GM23338 (cell line): ENCODE results near the gene SLC24A5.

Experiments used
- CREB1 ChIP-seq: fragments of 250-450 bp; sonication (Bioruptor Pico); IDR thresholded peaks from 2 replicates; pipeline ENCODE4 v1.5.0; 2020; ENCODE audit warnings: low read depth, mild to moderate bottlenecking, moderate library complexity
- EZH2 ChIP-seq: fragments of 200-600 bp; sonication (generic); IDR thresholded peaks from one replicate; pipeline ENCODE4 v1.8.0; 2017; ENCODE audit warnings: antibody characterized with exemption, mild to moderate bottlenecking, low read depth; ENCODE audit not compliant: unreplicated experiment
- EZH2phosphoT487 ChIP-seq: fragments of 200-600 bp; sonication (generic); IDR thresholded peaks from one replicate; pipeline ENCODE4 v1.8.1; 2018; ENCODE audit warnings: antibody characterized with exemption; ENCODE audit not compliant: unreplicated experiment
- JUNB ChIP-seq: IDR thresholded peaks from one replicate; pipeline ENCODE4 v1.6.1; 2016; ENCODE audit warnings: antibody characterized with exemption; ENCODE audit not compliant: unreplicated experiment
- NANOG ChIP-seq: IDR thresholded peaks from 2 replicates; pipeline ENCODE4 v1.6.1; 2016; ENCODE audit warnings: antibody characterized with exemption, borderline replicate concordance
- POLR2AphosphoS5 ChIP-seq: IDR thresholded peaks from 2 replicates; pipeline ENCODE4 v1.6.1; 2016; ENCODE audit warnings: antibody characterized with exemption, low read depth
- ZNF331 ChIP-seq: fragments of 250-450 bp; sonication (Bioruptor Pico); IDR thresholded peaks from 2 replicates; pipeline ENCODE4 v1.5.0; 2020; ENCODE audit warnings: low read depth, mild to moderate bottlenecking, moderate library complexity
- TF ChIP-seq, protein P1 (sequence below), 2 experiments: fragments of 200-600 bp in 1 of 2; sonication (generic) in 1 of 2; conservative IDR thresholded peaks; 2 replicates each; pipeline versions ENCODE4 v1.5.1 to v1.6.1; 2016 to 2017; ENCODE audit warnings: antibody characterized with exemption in 2 of 2, low read depth in 2 of 2, mild to moderate bottlenecking in 2 of 2, moderate library complexity in 1 of 2
- TF ChIP-seq, protein P2 (sequence below): IDR thresholded peaks from one replicate; pipeline ENCODE4 v1.6.1; 2018; ENCODE audit warnings: antibody characterized with exemption; ENCODE audit not compliant: unreplicated experiment
- TF ChIP-seq, protein P3 (sequence below): IDR thresholded peaks from 2 replicates; pipeline ENCODE4 v1.6.1; 2016; ENCODE audit warnings: antibody characterized with exemption

DNA sequence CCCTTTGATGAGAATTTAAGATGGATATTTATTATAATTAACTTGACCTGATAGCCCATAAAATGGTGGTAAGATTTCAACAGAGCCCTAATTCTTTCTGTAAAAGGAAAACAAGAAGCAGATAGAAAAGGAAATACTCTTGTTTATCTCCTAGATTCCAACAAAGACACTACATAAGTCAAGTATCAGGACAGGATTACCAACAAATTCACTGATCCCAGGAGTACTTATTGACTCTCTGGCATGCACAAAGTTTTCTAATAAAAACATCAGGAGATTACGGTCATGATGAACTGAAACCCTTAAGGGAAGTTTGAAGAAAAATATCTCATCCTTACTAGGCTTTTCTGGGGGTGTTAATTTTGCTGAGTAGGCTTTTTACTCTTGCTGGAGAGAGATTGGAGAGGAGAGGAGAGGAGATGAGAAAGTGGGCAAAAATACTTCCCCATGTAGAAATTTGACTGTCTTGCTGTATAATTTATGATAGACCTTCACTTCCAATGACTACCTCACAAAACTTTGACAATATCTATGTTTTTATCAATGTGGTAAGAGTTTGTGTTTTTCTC, 43.1 kb upstream of the SLC24A5 start:
- TF ChIP-seq, protein P1, sequence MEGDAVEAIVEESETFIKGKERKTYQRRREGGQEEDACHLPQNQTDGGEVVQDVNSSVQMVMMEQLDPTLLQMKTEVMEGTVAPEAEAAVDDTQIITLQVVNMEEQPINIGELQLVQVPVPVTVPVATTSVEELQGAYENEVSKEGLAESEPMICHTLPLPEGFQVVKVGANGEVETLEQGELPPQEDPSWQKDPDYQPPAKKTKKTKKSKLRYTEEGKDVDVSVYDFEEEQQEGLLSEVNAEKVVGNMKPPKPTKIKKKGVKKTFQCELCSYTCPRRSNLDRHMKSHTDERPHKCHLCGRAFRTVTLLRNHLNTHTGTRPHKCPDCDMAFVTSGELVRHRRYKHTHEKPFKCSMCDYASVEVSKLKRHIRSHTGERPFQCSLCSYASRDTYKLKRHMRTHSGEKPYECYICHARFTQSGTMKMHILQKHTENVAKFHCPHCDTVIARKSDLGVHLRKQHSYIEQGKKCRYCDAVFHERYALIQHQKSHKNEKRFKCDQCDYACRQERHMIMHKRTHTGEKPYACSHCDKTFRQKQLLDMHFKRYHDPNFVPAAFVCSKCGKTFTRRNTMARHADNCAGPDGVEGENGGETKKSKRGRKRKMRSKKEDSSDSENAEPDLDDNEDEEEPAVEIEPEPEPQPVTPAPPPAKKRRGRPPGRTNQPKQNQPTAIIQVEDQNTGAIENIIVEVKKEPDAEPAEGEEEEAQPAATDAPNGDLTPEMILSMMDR (conservative IDR thresholded peaks at IDR 0.05; ENCODE audit: low read depth in 2 of 2): no peak
- TF ChIP-seq CREB1 (no peak), POLR2AphosphoS5 (no peak), EZH2phosphoT487 (no peak), EZH2 (no peak), JUNB (no peak), NANOG (no peak), ZNF331 (CRISPR knock-in tag) (no peak)
- TF ChIP-seq, protein P2, sequence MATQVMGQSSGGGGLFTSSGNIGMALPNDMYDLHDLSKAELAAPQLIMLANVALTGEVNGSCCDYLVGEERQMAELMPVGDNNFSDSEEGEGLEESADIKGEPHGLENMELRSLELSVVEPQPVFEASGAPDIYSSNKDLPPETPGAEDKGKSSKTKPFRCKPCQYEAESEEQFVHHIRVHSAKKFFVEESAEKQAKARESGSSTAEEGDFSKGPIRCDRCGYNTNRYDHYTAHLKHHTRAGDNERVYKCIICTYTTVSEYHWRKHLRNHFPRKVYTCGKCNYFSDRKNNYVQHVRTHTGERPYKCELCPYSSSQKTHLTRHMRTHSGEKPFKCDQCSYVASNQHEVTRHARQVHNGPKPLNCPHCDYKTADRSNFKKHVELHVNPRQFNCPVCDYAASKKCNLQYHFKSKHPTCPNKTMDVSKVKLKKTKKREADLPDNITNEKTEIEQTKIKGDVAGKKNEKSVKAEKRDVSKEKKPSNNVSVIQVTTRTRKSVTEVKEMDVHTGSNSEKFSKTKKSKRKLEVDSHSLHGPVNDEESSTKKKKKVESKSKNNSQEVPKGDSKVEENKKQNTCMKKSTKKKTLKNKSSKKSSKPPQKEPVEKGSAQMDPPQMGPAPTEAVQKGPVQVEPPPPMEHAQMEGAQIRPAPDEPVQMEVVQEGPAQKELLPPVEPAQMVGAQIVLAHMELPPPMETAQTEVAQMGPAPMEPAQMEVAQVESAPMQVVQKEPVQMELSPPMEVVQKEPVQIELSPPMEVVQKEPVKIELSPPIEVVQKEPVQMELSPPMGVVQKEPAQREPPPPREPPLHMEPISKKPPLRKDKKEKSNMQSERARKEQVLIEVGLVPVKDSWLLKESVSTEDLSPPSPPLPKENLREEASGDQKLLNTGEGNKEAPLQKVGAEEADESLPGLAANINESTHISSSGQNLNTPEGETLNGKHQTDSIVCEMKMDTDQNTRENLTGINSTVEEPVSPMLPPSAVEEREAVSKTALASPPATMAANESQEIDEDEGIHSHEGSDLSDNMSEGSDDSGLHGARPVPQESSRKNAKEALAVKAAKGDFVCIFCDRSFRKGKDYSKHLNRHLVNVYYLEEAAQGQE: no peak
- TF ChIP-seq, protein P3, sequence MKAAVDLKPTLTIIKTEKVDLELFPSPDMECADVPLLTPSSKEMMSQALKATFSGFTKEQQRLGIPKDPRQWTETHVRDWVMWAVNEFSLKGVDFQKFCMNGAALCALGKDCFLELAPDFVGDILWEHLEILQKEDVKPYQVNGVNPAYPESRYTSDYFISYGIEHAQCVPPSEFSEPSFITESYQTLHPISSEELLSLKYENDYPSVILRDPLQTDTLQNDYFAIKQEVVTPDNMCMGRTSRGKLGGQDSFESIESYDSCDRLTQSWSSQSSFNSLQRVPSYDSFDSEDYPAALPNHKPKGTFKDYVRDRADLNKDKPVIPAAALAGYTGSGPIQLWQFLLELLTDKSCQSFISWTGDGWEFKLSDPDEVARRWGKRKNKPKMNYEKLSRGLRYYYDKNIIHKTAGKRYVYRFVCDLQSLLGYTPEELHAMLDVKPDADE: no peak
